GM12865 (cell line): ENCODE data around the gene STN1.
A peak's percentile ranks its signal among the peaks of the same experiment; 100 is the strongest.

Experiments
- DNase-seq: peaks from one replicate; pipeline ENCODE4 v3.0.0; 2010; ENCODE audit warnings: low read depth
- H3K4me3 ChIP-seq: 2 replicates; pipeline ENCODE4 v1.5.1; 2011; ENCODE audit warnings: mild to moderate bottlenecking, low read depth, low read length, control low read depth
- TF ChIP-seq, protein P1 (sequence below): IDR thresholded peaks from 2 replicates; pipeline ENCODE4 v1.5.1; 2011; ENCODE audit warnings: low read length, control low read depth, low read depth, inconsistent platforms; ENCODE audit not compliant: insufficient read depth; ENCODE audit errors: missing control alignments

STN1 gene

GRCh38 chr10:103837370-103838069 is 80.5 kb downstream of the STN1 start:
- TF ChIP-seq, protein P1, sequence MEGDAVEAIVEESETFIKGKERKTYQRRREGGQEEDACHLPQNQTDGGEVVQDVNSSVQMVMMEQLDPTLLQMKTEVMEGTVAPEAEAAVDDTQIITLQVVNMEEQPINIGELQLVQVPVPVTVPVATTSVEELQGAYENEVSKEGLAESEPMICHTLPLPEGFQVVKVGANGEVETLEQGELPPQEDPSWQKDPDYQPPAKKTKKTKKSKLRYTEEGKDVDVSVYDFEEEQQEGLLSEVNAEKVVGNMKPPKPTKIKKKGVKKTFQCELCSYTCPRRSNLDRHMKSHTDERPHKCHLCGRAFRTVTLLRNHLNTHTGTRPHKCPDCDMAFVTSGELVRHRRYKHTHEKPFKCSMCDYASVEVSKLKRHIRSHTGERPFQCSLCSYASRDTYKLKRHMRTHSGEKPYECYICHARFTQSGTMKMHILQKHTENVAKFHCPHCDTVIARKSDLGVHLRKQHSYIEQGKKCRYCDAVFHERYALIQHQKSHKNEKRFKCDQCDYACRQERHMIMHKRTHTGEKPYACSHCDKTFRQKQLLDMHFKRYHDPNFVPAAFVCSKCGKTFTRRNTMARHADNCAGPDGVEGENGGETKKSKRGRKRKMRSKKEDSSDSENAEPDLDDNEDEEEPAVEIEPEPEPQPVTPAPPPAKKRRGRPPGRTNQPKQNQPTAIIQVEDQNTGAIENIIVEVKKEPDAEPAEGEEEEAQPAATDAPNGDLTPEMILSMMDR, result no peak
- DNase-seq, result peak; percentile 31
- no peak overlapping the region for H3K4me3 ChIP-seq

DNA sequence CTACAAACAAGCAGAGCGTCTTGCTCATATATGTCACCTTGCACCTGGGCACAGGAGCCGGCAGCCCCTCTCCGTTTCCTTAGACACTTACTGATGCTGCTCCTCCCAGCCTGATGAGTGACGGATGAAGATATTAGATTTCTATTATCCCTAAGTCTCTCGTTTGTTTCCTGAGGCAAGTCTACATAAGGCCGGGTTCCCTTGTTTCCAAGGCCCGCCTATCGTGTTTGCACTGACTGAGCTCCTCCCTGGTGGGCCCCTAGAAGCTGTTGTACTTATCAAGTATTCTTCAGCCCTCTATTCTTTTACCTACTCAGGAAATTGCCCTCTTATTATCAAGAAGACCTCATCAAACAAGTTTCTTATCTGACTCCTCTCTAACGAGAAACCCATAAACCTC is 81.1 kb downstream of the STN1 start:
- TF ChIP-seq, protein P1, result no peak
- H3K4me3 ChIP-seq, result no peak overlapping the region
- DNase-seq, result no peak

DNA sequence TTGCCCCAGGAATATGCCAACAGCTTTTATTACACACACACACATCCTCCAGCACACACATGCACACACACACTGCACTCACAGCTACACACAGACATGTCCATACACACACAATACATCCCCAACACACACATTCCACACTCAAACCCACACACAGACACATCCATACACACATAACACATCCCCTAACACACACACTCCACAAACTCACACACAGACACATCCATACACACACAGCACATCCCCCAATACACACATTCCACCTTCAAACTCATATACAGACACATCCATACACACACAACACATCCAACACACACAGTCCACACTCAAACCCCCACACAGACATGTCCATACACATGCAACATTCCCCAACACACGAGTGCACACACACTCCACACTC is 81.7 kb downstream of the STN1 start:
- H3K4me3 ChIP-seq, result no peak overlapping the region
- no peak for DNase-seq
- TF ChIP-seq, protein P1, result no peak

DNA sequence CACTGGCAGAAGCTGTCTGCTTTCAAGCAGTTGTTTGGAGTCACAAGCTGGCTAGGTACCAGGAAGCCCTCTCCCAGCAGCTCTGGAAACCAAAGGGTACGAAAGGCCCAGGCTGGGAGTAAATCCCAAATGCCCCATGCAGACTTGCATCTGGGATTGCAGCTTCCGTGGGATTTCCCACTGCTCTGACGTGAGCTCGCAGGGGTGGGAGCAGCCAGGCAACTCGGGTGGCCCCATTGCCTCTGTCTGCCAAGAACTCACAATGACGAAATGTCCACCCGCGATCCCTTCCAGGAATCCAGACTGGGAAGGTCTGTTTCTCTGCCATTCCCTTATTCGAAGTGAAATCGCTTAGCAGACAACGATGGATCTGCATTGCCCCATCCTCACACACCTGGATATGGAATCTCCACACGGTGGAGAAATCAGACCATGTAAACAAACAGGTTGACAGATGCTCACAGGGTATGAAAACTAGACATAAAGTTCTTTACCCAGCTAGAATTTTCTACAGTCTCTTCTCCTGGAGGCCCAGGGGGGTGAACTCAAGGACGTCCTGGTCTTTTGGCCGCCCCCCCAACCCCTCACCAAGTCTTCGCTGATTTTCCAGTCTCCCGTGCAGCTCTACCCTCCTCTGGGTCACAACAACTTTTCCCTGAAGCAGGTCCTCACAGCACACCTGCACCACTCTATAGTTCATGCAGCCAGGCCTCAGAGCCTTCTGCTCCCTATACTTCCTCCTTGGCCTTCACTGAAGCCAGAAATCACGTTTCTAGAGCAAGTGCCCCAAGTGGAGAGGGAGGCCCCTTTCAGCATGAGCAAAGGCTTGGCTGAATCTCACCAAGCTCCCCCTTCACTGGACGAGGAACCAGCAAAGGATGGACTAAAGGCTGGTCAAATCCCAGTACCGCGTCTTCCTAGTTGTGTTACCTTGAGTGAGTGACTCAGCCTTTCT is 82.6 kb downstream of the STN1 start:
- TF ChIP-seq, protein P1, result no peak
- DNase-seq, result no peak
- H3K4me3 ChIP-seq, result no peak overlapping the region

GRCh38 chr10:103834436-103835095 is 83.4 kb downstream of the STN1 start:
- no peak overlapping the region for H3K4me3 ChIP-seq
- DNase-seq, result no peak
- TF ChIP-seq, protein P1, result no peak

DNA sequence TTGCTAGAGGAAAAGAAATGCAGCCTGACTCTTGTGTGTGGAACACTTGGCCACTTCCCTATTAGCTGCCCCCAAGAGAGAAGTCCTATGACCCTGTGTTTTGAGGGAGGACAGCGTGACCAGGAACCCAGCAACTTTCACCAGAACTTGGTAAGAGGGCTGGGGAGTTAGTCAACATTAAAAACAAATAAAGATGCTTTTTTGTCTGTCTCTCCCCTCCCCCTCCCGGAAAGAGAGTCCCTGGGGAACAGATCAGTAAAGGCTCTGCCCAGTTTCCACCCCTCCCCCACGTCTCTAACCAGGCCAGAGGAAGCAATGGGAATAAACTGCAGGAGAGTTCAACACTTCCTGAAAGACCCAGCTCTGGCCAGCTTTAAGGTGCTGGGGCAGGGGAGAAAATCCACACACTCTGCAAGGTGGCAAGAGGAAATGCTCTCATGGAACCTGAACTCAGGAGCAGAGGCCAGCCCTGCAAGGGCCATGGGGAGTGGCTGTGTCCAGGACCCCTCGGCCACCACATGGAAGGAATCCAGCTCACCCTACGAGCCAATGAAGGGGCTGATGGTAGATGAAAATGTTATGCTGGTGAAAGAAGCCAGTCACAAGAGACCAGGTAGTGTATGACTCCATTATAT is 84.1 kb downstream of the STN1 start:
- H3K4me3 ChIP-seq, result no peak overlapping the region
- TF ChIP-seq, protein P1, result no peak
- DNase-seq, result no peak
